ENCODE measurements around the gene ECHDC3. TPM values are rescaled to one million over a fixed set of nuclear protein-coding genes. Genes with fewer than 3 reads are reported as not detected.
A peak's percentile ranks its signal among the peaks of the same experiment; 100 is the strongest.

Gene ECHDC3
- total RNA-seq, 1 experiment from 2014 or later, result 30.1 TPM

- Histone ChIP-seq H3K9me3 (peaks cover 14% of the 10 kb centered on the region), H3K36me3 (ENCODE audit: control insufficient read depth, insufficient read depth, low read length) (no peaks in the 10 kb centered on the region), H3K27me3 (replicated peaks; ENCODE audit: control insufficient read depth, insufficient read depth, low read length) (no peaks in the 10 kb centered on the region), H3K4me1 (no peaks in the 10 kb centered on the region), H3K4me3 (ENCODE audit: low read depth, low read length) (no peak overlapping the region)
- H3K9me3 Mint-ChIP-seq (ENCODE audit: unreplicated experiment), result peaks cover 18% of the 10 kb centered on the region
- POLR2A ChIA-PET, result no interaction called here
- H3K4me1 Mint-ChIP-seq (ENCODE audit: low read depth, unreplicated experiment), result peaks cover 8% of the 10 kb centered on the region
- CTCF ChIA-PET, result interaction anchor here (0.6 kb wide), 1 partner anchor 108 kb away, joined by 3 read pairs; no protein-coding TSS in a partner anchor
- no peak overlapping the region for H3K4me3 Mint-ChIP-seq (ENCODE audit: unreplicated experiment)
- DNase-seq, result peak in 1 of 2 experiments; percentile 32
- no peak for TF ChIP-seq CTCF (IDR thresholded peaks at IDR 0.05; ENCODE audit: insufficient read depth in 1 of 2, low read depth in 1 of 2, low read length in 1 of 2, severe bottlenecking in 1 of 2, unreplicated experiment in 1 of 2)
- H3K27me3 Mint-ChIP-seq (ENCODE audit: insufficient read depth, unreplicated experiment), result no peaks in the 10 kb centered on the region
- H3K27ac Mint-ChIP-seq (ENCODE audit: unreplicated experiment), result no peak overlapping the region
- intact Hi-C loops (cut with micrococcal nuclease; ENCODE audit: unreplicated experiment), result no loop called here
- BruUV-seq (replicated peaks), result no TSS peak
- H3K36me3 Mint-ChIP-seq (ENCODE audit: insufficient read depth, unreplicated experiment), result no peaks in the 10 kb centered on the region
These were observed 14.6 kb upstream of the ECHDC3 start for GRCh38 chr10:11727563-11727962.

- no peak overlapping the region for H3K4me3 Mint-ChIP-seq (ENCODE audit: unreplicated experiment)
- Histone ChIP-seq H3K36me3 (ENCODE audit: control insufficient read depth, insufficient read depth, low read length) (no peaks in the 10 kb centered on the region), H3K4me1 (no peaks in the 10 kb centered on the region), H3K27me3 (replicated peaks; ENCODE audit: control insufficient read depth, insufficient read depth, low read length) (no peaks in the 10 kb centered on the region), H3K4me3 (ENCODE audit: low read depth, low read length) (no peak overlapping the region), H3K9me3 (peaks cover 14% of the 10 kb centered on the region)
- no peak overlapping the region for H3K27ac Mint-ChIP-seq (ENCODE audit: unreplicated experiment)
- ChIA-PET CTCF (no interaction called here), POLR2A (no interaction called here)
- TF ChIP-seq CTCF (IDR thresholded peaks at IDR 0.05; ENCODE audit: insufficient read depth in 1 of 2, low read depth in 1 of 2, low read length in 1 of 2, severe bottlenecking in 1 of 2, unreplicated experiment in 1 of 2), result no peak
- no TSS peak for BruUV-seq (replicated peaks)
- no peaks in the 10 kb centered on the region for H3K36me3 Mint-ChIP-seq (ENCODE audit: insufficient read depth, unreplicated experiment)
- H3K4me1 Mint-ChIP-seq (ENCODE audit: low read depth, unreplicated experiment), result peaks cover 8% of the 10 kb centered on the region
- H3K27me3 Mint-ChIP-seq (ENCODE audit: insufficient read depth, unreplicated experiment), result no peaks in the 10 kb centered on the region
- peaks cover 18% of the 10 kb centered on the region for H3K9me3 Mint-ChIP-seq (ENCODE audit: unreplicated experiment)
- intact Hi-C loops (cut with micrococcal nuclease; ENCODE audit: unreplicated experiment), result no loop called here
- DNase-seq, result no peak
These were observed 13.8 kb upstream of the ECHDC3 start for GRCh38 chr10:11728353-11728752.

GRCh38 chr10:11729790-11730315 is 12.3 kb upstream of the ECHDC3 start:
- no peak overlapping the region for H3K4me3 ChIP-seq (ENCODE audit: low read depth, low read length)
- H3K36me3 ChIP-seq (ENCODE audit: control insufficient read depth, insufficient read depth, low read length), result no peaks in the 10 kb centered on the region
- Mint-ChIP-seq H3K36me3 (ENCODE audit: insufficient read depth, unreplicated experiment) (no peaks in the 10 kb centered on the region), H3K27me3 (ENCODE audit: insufficient read depth, unreplicated experiment) (no peaks in the 10 kb centered on the region), H3K4me3 (ENCODE audit: unreplicated experiment) (no peak overlapping the region), H3K27ac (ENCODE audit: unreplicated experiment) (no peak overlapping the region), H3K9me3 (ENCODE audit: unreplicated experiment) (peaks cover 18% of the 10 kb centered on the region), H3K4me1 (ENCODE audit: low read depth, unreplicated experiment) (peaks cover 7% of the 10 kb centered on the region)
- no TSS peak for BruUV-seq (replicated peaks)
- H3K4me1 ChIP-seq, result no peaks in the 10 kb centered on the region
- TF ChIP-seq CTCF (IDR thresholded peaks at IDR 0.05; ENCODE audit: insufficient read depth in 1 of 2, low read depth in 1 of 2, low read length in 1 of 2, severe bottlenecking in 1 of 2, unreplicated experiment in 1 of 2), result no peak
- ChIA-PET POLR2A (no interaction called here), CTCF (no interaction called here)
- DNase-seq, result peak in 1 of 2 experiments; percentile 35
- intact Hi-C loops (cut with micrococcal nuclease; ENCODE audit: unreplicated experiment), result no loop called here
- H3K27me3 ChIP-seq (replicated peaks; ENCODE audit: control insufficient read depth, insufficient read depth, low read length), result no peaks in the 10 kb centered on the region
- peaks cover 14% of the 10 kb centered on the region for H3K9me3 ChIP-seq
